GM23338 (cell line): ENCODE results near the gene ANXA3. TPM values are rescaled to one million over a fixed set of nuclear protein-coding genes. Genes with fewer than 3 reads are reported as not detected.

ENCODE experiments used
- ATAC-seq: fragments of 200-7000 bp; cut with Tn5 transposase; 3 replicates; pipeline ENCODE4 v1.9.1; 2020
- DNase-seq: peaks from one replicate; pipeline ENCODE4 v3.0.0-alpha.2; 2015; ENCODE audit warnings: low spot score
- H2AFZ ChIP-seq: fragments of 200-600 bp; sonication (generic); 2 replicates; pipeline ENCODE4 v1.8.0; 2016; ENCODE audit warnings: antibody characterized with exemption, mild to moderate bottlenecking, moderate library complexity
- H3F3A ChIP-seq: fragments of 200-600 bp; sonication (generic); replicated peaks from 2 replicates; pipeline ENCODE4 v1.8.0; 2017; ENCODE audit warnings: antibody characterized with exemption, mixed run types, low read depth
- H3K27ac ChIP-seq: fragments of 200-600 bp; sonication (generic); 2 replicates; pipeline ENCODE4 v1.6.1; 2016; ENCODE audit warnings: low read depth
- H3K27me3 ChIP-seq: fragments of 200-600 bp; sonication (generic); 2 replicates; pipeline ENCODE4 v1.8.0; 2016; ENCODE audit warnings: mild to moderate bottlenecking, mixed run types, moderate library complexity; ENCODE audit not compliant: insufficient read depth
- H3K36me3 ChIP-seq: fragments of 200-600 bp; sonication (generic); 2 replicates; pipeline ENCODE4 v1.8.0; 2016; ENCODE audit warnings: mild to moderate bottlenecking; ENCODE audit not compliant: insufficient read depth
- H3K4me1 ChIP-seq: fragments of 200-600 bp; sonication (generic); 2 replicates; pipeline ENCODE4 v1.8.0; 2016; ENCODE audit warnings: mild to moderate bottlenecking, moderate library complexity; ENCODE audit not compliant: insufficient read depth
- H3K4me2 ChIP-seq: fragments of 200-600 bp; sonication (generic); 2 replicates; pipeline ENCODE4 v1.7.1; 2017; ENCODE audit warnings: mixed run types
- H3K4me3 ChIP-seq: fragments of 200-600 bp; sonication (generic); 2 replicates; pipeline ENCODE4 v1.6.1; 2016; ENCODE audit warnings: mixed run types
- H3K79me2 ChIP-seq: fragments of 200-600 bp; sonication (generic); replicated peaks from 2 replicates; pipeline ENCODE4 v1.8.0; 2017; ENCODE audit warnings: mild to moderate bottlenecking; ENCODE audit not compliant: insufficient read depth
- H3K9me2 ChIP-seq: fragments of 200-600 bp; sonication (generic); 2 replicates; pipeline ENCODE4 v1.8.0; 2017; ENCODE audit not compliant: insufficient read depth
- H4K20me1 ChIP-seq: fragments of 200-600 bp; sonication (generic); replicated peaks from 2 replicates; pipeline ENCODE4 v1.8.0; 2017; ENCODE audit warnings: mild to moderate bottlenecking; ENCODE audit not compliant: insufficient read depth
- H3K27ac Mint-ChIP-seq: 2 replicates; pipeline ENCODE4 v1.8.0; 2020; ENCODE audit warnings: inconsistent platforms, mild to moderate bottlenecking, moderate library complexity, mixed read lengths
- H3K27me3 Mint-ChIP-seq: 3 replicates; pipeline ENCODE4 v1.8.0; 2022; ENCODE audit warnings: low read depth, mild to moderate bottlenecking, moderate library complexity, mixed read lengths, inconsistent platforms; ENCODE audit not compliant: insufficient read depth, poor library complexity
- H3K36me3 Mint-ChIP-seq: 3 replicates; pipeline ENCODE4 v1.8.0; 2021; ENCODE audit warnings: low read depth, mild to moderate bottlenecking, inconsistent platforms, moderate library complexity, mixed read lengths
- H3K4me1 Mint-ChIP-seq: 3 replicates; pipeline ENCODE4 v1.8.0; 2020; ENCODE audit warnings: mild to moderate bottlenecking, inconsistent platforms, mixed read lengths
- H3K4me3 Mint-ChIP-seq: 3 replicates; pipeline ENCODE4 v1.8.0; 2021; ENCODE audit warnings: moderate library complexity, mild to moderate bottlenecking, inconsistent platforms, mixed read lengths
- H3K9me3 Mint-ChIP-seq: 3 replicates; pipeline ENCODE4 v1.8.0; 2020; ENCODE audit warnings: moderate library complexity, mild to moderate bottlenecking, inconsistent platforms, mixed read lengths
- EZH2phosphoT487 ChIP-seq: fragments of 200-600 bp; sonication (generic); IDR thresholded peaks from one replicate; pipeline ENCODE4 v1.8.1; 2018; ENCODE audit warnings: antibody characterized with exemption; ENCODE audit not compliant: unreplicated experiment
- STAT1 ChIP-seq: IDR thresholded peaks from one replicate; pipeline ENCODE4 v1.6.1; 2016; ENCODE audit warnings: antibody characterized with exemption; ENCODE audit not compliant: unreplicated experiment
- ZNF331 ChIP-seq: fragments of 250-450 bp; sonication (Bioruptor Pico); IDR thresholded peaks from 2 replicates; pipeline ENCODE4 v1.5.0; 2020; ENCODE audit warnings: low read depth, mild to moderate bottlenecking, moderate library complexity
- polyA plus RNA-seq: library from polyadenylated mRNA; unstranded; fragments of >200 nt; fragmentation: Nextera tagmentation; extraction: Ambion mirVana; gene quantifications from 2 replicates; pipeline ENCODE4 v1.2.1, GENCODE V29; 2016
- total RNA-seq: library from RNA; depleted of rRNA; stranded (reverse); fragments of >200 nt; shearing (Covaris generic); gene quantifications from 2 replicates; pipeline ENCODE4 v1.2.3, GENCODE V29; 2014
- TF ChIP-seq, protein P1 (sequence below): fragments of 250-450 bp; sonication (Bioruptor Pico); IDR thresholded peaks from 2 replicates; pipeline ENCODE4 v1.5.0; 2020; ENCODE audit warnings: mild to moderate bottlenecking, moderate library complexity
- TF ChIP-seq, protein P2 (sequence below), 2 experiments: fragments of 200-600 bp in 1 of 2; sonication (generic) in 1 of 2; conservative IDR thresholded peaks; 2 replicates each; pipeline versions ENCODE4 v1.5.1 to v1.6.1; 2016 to 2017; ENCODE audit warnings: antibody characterized with exemption in 2 of 2, low read depth in 2 of 2, mild to moderate bottlenecking in 2 of 2, moderate library complexity in 1 of 2

Gene ANXA3
- total and polyA plus RNA-seq, 2 experiments from 2014 or later, result 20.3 to 31.5 TPM

DNA sequence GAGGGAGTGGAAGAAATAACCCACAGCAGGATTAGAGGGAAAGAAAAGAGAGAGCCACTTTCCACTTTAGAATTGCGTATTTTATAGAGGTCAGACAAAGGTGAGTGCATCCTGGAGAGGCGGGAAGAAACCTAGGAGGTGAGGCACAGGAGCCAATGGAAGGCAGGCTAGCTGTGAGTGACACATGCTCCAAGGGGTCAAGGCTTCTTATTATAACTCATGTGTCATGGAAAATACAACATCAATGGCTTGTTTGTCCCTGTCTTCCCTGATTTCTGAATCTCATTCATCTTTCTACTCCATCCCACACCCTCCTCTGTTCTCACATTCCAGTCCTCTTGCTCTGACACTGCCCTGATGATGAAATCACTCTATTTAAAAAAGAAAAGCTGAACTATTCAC is 14.4 kb downstream of the ANXA3 start (continued):
- TF ChIP-seq, protein P1, sequence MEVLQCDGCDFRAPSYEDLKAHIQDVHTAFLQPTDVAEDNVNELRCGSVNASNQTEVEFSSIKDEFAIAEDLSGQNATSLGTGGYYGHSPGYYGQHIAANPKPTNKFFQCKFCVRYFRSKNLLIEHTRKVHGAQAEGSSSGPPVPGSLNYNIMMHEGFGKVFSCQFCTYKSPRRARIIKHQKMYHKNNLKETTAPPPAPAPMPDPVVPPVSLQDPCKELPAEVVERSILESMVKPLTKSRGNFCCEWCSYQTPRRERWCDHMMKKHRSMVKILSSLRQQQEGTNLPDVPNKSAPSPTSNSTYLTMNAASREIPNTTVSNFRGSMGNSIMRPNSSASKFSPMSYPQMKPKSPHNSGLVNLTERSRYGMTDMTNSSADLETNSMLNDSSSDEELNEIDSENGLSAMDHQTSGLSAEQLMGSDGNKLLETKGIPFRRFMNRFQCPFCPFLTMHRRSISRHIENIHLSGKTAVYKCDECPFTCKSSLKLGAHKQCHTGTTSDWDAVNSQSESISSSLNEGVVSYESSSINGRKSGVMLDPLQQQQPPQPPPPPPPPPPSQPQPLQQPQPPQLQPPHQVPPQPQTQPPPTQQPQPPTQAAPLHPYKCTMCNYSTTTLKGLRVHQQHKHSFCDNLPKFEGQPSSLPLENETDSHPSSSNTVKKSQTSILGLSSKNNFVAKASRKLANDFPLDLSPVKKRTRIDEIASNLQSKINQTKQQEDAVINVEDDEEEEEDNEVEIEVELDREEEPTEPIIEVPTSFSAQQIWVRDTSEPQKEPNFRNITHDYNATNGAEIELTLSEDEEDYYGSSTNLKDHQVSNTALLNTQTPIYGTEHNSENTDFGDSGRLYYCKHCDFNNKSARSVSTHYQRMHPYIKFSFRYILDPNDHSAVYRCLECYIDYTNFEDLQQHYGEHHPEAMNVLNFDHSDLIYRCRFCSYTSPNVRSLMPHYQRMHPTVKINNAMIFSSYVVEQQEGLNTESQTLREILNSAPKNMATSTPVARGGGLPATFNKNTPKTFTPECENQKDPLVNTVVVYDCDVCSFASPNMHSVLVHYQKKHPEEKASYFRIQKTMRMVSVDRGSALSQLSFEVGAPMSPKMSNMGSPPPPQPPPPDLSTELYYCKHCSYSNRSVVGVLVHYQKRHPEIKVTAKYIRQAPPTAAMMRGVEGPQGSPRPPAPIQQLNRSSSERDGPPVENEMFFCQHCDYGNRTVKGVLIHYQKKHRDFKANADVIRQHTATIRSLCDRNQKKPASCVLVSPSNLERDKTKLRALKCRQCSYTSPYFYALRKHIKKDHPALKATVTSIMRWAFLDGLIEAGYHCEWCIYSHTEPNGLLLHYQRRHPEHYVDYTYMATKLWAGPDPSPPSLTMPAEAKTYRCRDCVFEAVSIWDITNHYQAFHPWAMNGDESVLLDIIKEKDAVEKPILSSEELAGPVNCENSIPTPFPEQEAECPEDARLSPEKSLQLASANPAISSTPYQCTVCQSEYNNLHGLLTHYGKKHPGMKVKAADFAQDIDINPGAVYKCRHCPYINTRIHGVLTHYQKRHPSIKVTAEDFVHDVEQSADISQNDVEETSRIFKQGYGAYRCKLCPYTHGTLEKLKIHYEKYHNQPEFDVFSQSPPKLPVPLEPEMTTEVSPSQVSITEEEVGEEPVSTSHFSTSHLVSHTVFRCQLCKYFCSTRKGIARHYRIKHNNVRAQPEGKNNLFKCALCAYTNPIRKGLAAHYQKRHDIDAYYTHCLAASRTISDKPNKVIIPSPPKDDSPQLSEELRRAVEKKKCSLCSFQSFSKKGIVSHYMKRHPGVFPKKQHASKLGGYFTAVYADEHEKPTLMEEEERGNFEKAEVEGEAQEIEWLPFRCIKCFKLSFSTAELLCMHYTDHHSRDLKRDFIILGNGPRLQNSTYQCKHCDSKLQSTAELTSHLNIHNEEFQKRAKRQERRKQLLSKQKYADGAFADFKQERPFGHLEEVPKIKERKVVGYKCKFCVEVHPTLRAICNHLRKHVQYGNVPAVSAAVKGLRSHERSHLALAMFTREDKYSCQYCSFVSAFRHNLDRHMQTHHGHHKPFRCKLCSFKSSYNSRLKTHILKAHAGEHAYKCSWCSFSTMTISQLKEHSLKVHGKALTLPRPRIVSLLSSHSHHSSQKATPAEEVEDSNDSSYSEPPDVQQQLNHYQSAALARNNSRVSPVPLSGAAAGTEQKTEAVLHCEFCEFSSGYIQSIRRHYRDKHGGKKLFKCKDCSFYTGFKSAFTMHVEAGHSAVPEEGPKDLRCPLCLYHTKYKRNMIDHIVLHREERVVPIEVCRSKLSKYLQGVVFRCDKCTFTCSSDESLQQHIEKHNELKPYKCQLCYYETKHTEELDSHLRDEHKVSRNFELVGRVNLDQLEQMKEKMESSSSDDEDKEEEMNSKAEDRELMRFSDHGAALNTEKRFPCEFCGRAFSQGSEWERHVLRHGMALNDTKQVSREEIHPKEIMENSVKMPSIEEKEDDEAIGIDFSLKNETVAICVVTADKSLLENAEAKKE (CRISPR knock-in tag), result no peak

DNA sequence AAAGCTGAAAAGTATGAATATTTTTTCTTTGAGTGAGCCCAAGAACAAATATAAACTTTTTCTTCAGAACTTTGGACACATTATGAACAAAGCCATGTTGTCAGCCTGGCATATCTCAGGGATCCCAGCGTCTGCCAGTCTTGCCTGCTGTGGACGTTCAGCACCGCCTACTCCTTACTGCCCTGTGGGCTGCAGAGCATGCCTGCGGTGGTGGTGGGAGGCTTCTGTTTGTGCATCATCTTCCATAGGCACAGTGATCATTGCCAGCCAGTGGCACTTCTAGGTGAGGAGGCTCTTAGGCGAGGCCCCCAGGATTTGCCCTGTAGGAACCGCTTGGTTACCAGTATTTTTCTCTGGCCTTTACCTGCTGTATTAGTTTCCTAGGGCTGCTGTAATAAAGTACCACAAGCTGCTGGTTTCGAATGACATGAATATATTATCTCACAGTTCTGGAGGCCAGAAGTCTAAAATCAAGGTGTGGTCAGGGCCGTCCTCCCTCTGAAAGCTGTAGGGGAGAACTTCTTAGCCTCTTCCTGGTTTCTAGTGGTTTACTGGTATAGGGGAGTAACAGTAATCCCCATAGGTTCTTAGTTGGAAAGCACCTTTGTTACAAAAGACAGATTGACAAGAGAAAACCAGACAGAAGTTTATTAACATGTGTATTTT is 15.4 kb downstream of the ANXA3 start:
- no peaks in the 10 kb centered on the region for H3K36me3 ChIP-seq
- H4K20me1 ChIP-seq, result no peaks in the 10 kb centered on the region
- H3K27ac ChIP-seq, result peak overlapping the region; percentile 46; the same call in 1 of the 2 replicates
- Mint-ChIP-seq H3K27ac (no peak overlapping the region), H3K36me3 (no peaks in the 10 kb centered on the region), H3K4me3 (no peak overlapping the region), H3K4me1 (peaks cover 52% of the 10 kb centered on the region), H3K27me3 (peaks cover 2% of the 10 kb centered on the region), H3K9me3 (no peaks in the 10 kb centered on the region)
- no peaks in the 10 kb centered on the region for H3K9me2 ChIP-seq
- H2AFZ ChIP-seq, result no peak overlapping the region
- H3K4me1 ChIP-seq, result peaks cover 33% of the 10 kb centered on the region
- H3K79me2 ChIP-seq, result no peaks in the 10 kb centered on the region
- H3F3A ChIP-seq, result no peaks in the 10 kb centered on the region
- no peaks in the 10 kb centered on the region for H3K27me3 ChIP-seq
- no peak overlapping the region for H3K4me3 ChIP-seq
- peak overlapping the region; percentile 17; the same call in 1 of the 2 replicates for H3K4me2 ChIP-seq
- ATAC-seq (no peak; the same call in 2 of the 3 replicates), DNase-seq (no peak)
- TF ChIP-seq EZH2phosphoT487 (no peak), ZNF331 (CRISPR knock-in tag) (no peak), STAT1 (no peak)
- TF ChIP-seq, protein P2, sequence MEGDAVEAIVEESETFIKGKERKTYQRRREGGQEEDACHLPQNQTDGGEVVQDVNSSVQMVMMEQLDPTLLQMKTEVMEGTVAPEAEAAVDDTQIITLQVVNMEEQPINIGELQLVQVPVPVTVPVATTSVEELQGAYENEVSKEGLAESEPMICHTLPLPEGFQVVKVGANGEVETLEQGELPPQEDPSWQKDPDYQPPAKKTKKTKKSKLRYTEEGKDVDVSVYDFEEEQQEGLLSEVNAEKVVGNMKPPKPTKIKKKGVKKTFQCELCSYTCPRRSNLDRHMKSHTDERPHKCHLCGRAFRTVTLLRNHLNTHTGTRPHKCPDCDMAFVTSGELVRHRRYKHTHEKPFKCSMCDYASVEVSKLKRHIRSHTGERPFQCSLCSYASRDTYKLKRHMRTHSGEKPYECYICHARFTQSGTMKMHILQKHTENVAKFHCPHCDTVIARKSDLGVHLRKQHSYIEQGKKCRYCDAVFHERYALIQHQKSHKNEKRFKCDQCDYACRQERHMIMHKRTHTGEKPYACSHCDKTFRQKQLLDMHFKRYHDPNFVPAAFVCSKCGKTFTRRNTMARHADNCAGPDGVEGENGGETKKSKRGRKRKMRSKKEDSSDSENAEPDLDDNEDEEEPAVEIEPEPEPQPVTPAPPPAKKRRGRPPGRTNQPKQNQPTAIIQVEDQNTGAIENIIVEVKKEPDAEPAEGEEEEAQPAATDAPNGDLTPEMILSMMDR (conservative IDR thresholded peaks at IDR 0.05; ENCODE audit: low read depth in 2 of 2), result no peak
- TF ChIP-seq, protein P1 (CRISPR knock-in tag), result no peak
